Spleen (tissue), 7 donors: ENCODE measurements around the gene GDAP1L1.

ENCODE experiments used
- CTCF ChIP-seq, 11 experiments: fragments of 200-600 bp in 7 of 11; fragments of 450-650 bp in 4 of 11; sonication (generic) in 4 of 11; IDR thresholded peaks in 8 of 11; conservative IDR thresholded peaks in 3 of 11; 1 replicate in 7 of 11; 2 replicates in 4 of 11; pipeline versions ENCODE4 v1.4.0 to v1.8.0; 2016 to 2021; ENCODE audit warnings: antibody characterized with exemption in 11 of 11, inconsistent platforms in 4 of 11, mild to moderate bottlenecking in 1 of 11
- POLR2A ChIP-seq, 3 donors: fragments of 450-650 bp; IDR thresholded peaks; one replicate each; pipeline ENCODE4 v1.5.1; 2017; ENCODE audit warnings: antibody characterized with exemption in 3 of 3, mild to moderate bottlenecking in 1 of 3
- donor health status: DM: no; HTN: no; CAD: no; lungs with moderate emphysema.
- donor health status: DM: no; HTN: no; CAD: no.
- donor health status: DM: no; HTN: no; CAD: no.

GRCh38 chr20:44200371-44200770 lies 46.7 kb upstream of the GDAP1L1 start:
- TF ChIP-seq CTCF (IDR thresholded peaks at IDR 0.05 in 8 of 11, conservative IDR thresholded peaks at IDR 0.05 in 3 of 11) (no peak), POLR2A (IDR thresholded peaks at IDR 0.05) (no peak)
